Type B pancreatic cell (in vitro differentiated cells): ENCODE results near the gene HOXB5. TPM values are rescaled to one million over a fixed set of nuclear protein-coding genes. Genes with fewer than 3 reads are reported as not detected.

ENCODE experiments used
- DNase-seq: peaks from one replicate; pipeline ENCODE4 v3.0.0; 2021; ENCODE audit warnings: mixed read lengths; ENCODE audit not compliant: unreplicated experiment; ENCODE audit errors: extremely low spot score
- H3K27ac Mint-ChIP-seq: 2 replicates; pipeline ENCODE4 v1.8.0; 2021; ENCODE audit warnings: mild to moderate bottlenecking, mixed read lengths
- H3K27me3 Mint-ChIP-seq: 2 replicates; pipeline ENCODE4 v1.8.0; 2021; ENCODE audit warnings: mixed read lengths
- H3K36me3 Mint-ChIP-seq: 2 replicates; pipeline ENCODE4 v1.8.0; 2021; ENCODE audit warnings: mixed read lengths
- H3K4me1 Mint-ChIP-seq: one replicate; pipeline ENCODE4 v1.8.0; 2021; ENCODE audit warnings: mixed read lengths; ENCODE audit not compliant: unreplicated experiment
- H3K4me3 Mint-ChIP-seq: 2 replicates; pipeline ENCODE4 v1.8.0; 2021; ENCODE audit warnings: mild to moderate bottlenecking, mixed read lengths
- H3K9me3 Mint-ChIP-seq: 2 replicates; pipeline ENCODE4 v1.8.0; 2021; ENCODE audit warnings: mixed read lengths
- total RNA-seq: library from RNA; stranded (reverse); gene quantifications from 2 replicates; pipeline ENCODE4 v1.2.1, GENCODE V29; 2021; ENCODE audit warnings: low replicate concordance
- TF ChIP-seq, protein P1 (sequence below): fragments of 200-600 bp; sonication (generic); conservative IDR thresholded peaks from 2 replicates; pipeline ENCODE4 v1.5.0; 2021; ENCODE audit warnings: antibody characterized with exemption, mild to moderate bottlenecking

The HOXB5 gene
- total RNA-seq, 1 donor from 2014 or later: 20.8 TPM

DNA sequence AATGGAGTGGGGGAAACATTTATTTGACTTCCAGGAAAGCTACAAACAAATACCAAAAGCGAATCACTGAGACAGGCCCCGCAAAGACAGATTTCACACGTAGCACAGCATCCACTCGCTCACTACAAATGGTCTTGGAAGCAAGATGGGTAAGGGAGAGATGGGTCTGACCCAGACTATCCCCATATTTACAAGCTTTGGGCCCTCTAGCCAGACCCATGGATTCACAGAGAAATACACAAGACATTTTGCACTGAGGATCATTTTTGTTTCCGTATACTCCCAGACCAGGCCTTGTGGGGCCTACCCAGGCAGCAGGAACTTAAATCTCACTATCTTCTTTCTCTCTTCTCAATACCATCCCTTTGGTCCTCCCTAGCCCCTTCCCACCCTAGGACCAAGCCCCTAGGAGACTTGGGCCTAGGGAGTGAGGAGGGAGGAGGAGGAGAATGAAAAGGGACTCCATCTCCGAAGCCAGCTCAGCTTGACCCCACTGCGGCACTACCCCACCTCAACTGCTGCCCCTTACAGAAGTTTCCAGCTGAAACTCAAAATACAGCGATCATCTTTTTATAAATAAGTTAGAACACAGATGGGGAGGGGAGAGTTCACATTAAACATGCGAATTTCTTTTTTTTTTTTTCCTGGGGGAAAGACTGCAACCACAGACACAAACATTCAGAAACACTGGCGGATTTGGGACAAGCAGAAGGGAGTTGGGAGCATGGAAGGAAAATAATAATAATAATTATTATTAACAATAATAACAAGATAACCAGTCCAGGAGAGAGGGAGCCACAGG is 2.1 kb downstream of the HOXB5 start:
- H3K4me3 Mint-ChIP-seq: peak overlapping the region; percentile 91
- H3K36me3 Mint-ChIP-seq: peaks cover 33% of the 10 kb centered on the region
- peaks cover 94% of the 10 kb centered on the region for H3K27me3 Mint-ChIP-seq
- no peak for DNase-seq
- H3K9me3 Mint-ChIP-seq: no peaks in the 10 kb centered on the region
- TF ChIP-seq, protein P1, sequence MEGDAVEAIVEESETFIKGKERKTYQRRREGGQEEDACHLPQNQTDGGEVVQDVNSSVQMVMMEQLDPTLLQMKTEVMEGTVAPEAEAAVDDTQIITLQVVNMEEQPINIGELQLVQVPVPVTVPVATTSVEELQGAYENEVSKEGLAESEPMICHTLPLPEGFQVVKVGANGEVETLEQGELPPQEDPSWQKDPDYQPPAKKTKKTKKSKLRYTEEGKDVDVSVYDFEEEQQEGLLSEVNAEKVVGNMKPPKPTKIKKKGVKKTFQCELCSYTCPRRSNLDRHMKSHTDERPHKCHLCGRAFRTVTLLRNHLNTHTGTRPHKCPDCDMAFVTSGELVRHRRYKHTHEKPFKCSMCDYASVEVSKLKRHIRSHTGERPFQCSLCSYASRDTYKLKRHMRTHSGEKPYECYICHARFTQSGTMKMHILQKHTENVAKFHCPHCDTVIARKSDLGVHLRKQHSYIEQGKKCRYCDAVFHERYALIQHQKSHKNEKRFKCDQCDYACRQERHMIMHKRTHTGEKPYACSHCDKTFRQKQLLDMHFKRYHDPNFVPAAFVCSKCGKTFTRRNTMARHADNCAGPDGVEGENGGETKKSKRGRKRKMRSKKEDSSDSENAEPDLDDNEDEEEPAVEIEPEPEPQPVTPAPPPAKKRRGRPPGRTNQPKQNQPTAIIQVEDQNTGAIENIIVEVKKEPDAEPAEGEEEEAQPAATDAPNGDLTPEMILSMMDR: no peak
- H3K4me1 Mint-ChIP-seq: peaks cover 49% of the 10 kb centered on the region
- peak overlapping the region; percentile 97 for H3K27ac Mint-ChIP-seq

DNA sequence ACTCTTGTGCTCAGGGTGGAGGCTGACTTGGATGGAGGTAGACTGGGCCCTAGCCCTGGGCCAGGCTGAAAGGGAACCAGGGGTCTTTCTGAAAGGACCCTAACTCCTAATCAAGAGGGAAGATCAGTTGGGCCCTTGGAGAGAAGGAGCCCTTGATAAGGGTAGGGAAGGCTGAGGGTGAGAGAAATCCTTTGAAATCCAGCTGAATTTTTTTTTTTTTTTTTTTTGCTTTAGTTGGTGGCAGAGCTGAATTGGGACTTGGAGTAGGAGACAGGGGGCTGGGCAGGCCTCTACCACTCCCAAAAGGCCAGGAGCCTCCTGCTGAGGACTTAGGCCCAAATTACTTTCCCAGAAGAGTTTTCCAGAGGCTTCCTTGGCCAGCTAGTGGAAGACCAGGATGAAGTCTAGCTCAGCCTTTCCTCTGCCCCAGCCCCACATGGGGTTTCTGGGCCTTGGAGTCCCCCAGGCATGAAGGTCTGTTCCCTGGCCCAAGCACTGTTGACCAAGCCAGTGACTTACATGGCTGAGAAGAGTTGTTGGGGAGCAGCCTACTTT is 2.9 kb downstream of the HOXB5 start:
- Mint-ChIP-seq H3K4me3 (peak overlapping the region; percentile 91), H3K9me3 (no peaks in the 10 kb centered on the region), H3K27ac (peak overlapping the region; percentile 97), H3K36me3 (peaks cover 38% of the 10 kb centered on the region), H3K4me1 (peaks cover 48% of the 10 kb centered on the region), H3K27me3 (peaks cover 96% of the 10 kb centered on the region)
- TF ChIP-seq, protein P1: no peak
- DNase-seq: no peak

DNA sequence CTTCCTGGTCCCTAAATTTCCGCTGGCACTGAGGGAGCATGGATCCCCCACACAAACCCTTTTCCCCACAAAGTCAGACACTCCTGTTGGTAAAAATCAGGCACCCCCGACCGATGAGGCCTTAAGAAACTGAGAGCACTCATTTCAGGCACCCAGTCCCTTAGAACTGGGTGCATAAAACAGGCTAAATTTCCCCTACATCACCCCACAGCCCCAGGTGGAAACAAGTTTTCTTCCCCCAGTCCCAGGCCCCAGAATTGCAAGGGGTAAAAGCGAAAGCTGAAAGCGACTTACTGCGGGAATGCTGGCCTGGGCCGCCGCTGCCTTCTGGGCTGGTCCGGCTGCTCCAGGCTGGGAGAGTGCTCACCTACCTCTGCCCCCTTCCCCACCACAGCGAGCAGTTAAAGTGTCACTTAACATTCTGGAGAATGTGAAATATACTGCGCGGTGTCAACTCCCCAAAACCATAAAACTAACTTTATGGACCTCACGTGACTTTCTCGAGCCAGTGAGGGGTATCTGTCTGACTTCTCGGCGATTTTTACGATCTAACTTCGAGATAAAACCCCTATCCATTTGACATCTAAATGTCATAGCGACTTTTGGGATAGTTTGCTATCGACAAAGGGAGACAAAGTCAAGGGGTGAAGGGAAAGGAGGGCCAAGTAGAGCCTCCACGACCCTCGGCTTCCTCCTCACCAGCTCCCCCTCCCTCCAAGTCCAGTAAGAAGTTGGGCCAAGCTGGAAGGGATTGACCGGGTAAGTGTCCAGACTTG is 3.6 kb downstream of the HOXB5 start, which contains the start of gene HOXB3:
HOXB3 (minus strand) TSS at position 411 of the 776 bp plus-strand sequence. CDS start 37,767 bp downstream, outside the sequence.
- H3K9me3 Mint-ChIP-seq: no peaks in the 10 kb centered on the region
- H3K4me1 Mint-ChIP-seq: peaks cover 47% of the 10 kb centered on the region
- H3K27me3 Mint-ChIP-seq: peaks cover 96% of the 10 kb centered on the region
- TF ChIP-seq, protein P1: no peak
- peak within 1 kb of the TSS; percentile 97 for H3K27ac Mint-ChIP-seq
- no peak for DNase-seq
- peaks cover 42% of the 10 kb centered on the region for H3K36me3 Mint-ChIP-seq
- H3K4me3 Mint-ChIP-seq: peak within 1 kb of the TSS; percentile 91

DNA sequence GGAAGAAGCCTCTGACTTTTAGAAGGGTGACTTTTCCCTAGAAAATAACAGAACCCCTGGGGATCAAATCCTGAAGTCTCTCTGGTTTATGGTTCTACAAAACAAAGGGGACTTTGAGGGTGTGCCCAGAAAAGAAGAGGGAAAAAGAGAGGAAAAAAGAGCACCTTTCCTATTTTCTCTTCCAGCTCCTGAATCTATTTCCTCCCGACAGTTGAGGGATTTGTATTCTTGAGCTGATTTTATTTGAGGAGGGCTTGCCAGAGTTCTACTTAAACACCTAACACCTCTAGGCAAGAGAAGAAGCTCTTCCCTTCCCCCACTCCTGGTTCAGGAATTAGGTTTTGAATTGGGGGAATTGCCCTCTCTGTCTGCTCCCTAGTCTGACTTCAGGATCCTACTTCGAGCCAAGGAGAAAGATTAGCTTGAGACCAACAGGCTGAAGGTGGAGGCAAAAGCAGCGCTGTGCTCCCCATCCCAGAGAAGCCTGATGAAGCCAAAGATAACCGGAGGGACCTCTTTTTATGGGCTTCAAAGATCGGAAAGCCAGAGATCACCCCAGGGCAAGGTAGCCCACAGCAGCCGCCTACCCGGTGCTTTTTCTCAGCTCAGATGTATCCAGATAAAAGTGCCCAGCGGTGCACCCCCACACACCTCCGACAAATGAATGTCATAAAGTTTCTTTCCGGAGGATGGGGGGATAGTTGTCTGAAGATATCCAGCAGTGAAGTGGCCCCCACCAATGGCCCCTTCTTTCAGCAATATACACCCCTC is 4.3 kb downstream of the HOXB5 start:
- H3K4me1 Mint-ChIP-seq: peaks cover 49% of the 10 kb centered on the region
- H3K4me3 Mint-ChIP-seq: peak overlapping the region; percentile 91
- no peak for DNase-seq
- peak overlapping the region; percentile 97 for H3K27ac Mint-ChIP-seq
- H3K27me3 Mint-ChIP-seq: peaks cover 97% of the 10 kb centered on the region
- peaks cover 44% of the 10 kb centered on the region for H3K36me3 Mint-ChIP-seq
- TF ChIP-seq, protein P1: no peak
- H3K9me3 Mint-ChIP-seq: no peaks in the 10 kb centered on the region

DNA sequence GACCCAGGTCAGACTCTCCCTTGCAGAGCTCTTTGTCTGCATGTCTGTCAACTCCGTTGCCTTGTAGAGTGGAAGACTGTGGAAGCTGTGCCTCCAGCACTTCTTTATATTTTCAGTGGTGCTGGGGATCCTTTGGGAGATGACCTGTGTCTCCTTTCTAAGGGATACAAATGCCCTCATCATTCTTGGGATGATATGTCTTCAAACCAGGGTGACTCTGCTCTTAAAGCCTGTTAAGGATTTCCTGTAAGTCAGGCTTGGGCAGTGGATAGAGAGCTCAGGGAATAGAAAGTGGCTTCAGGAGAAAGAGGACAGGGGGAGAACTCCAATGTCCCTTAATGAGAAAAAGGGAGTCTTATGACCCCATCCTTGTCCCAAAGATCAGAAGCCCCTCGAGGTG is 5.1 kb downstream of the HOXB5 start:
- TF ChIP-seq, protein P1: no peak
- no peaks in the 10 kb centered on the region for H3K9me3 Mint-ChIP-seq
- peak overlapping the region; percentile 91 for H3K4me3 Mint-ChIP-seq
- DNase-seq: no peak
- peaks cover 49% of the 10 kb centered on the region for H3K36me3 Mint-ChIP-seq
- H3K27ac Mint-ChIP-seq: peak overlapping the region; percentile 97
- peaks cover 97% of the 10 kb centered on the region for H3K27me3 Mint-ChIP-seq
- H3K4me1 Mint-ChIP-seq: peaks cover 52% of the 10 kb centered on the region
